Calu3 (cell line): Measurements from ENCODE around the gene DYNC1I1. TPM values are rescaled to one million over a fixed set of nuclear protein-coding genes. Genes with fewer than 3 reads are reported as not detected.

Experiments used
- BruUV-seq: library from RNA; stranded (reverse); fragments of 400-500 nt; replicated peaks from 2 replicates; lab custom pipeline; 2021; lab: Mats Ljungman, UMichigan
- CTCF ChIA-PET: fragments of 300-600 bp; sonication (Branson Sonifier 250); formaldehyde crosslinking; loops from one replicate; lab custom pipeline; 2022; ENCODE audit warnings: antibody characterized with exemption; lab: Charles Lee
- DNase-seq: peaks from one replicate; pipeline ENCODE4 v3.0.0; 2022
- H3K27ac Mint-ChIP-seq: one replicate; pipeline ENCODE4 v1.8.0; 2022; ENCODE audit warnings: mixed read lengths; ENCODE audit not compliant: unreplicated experiment
- H3K27me3 Mint-ChIP-seq: one replicate; pipeline ENCODE4 v1.8.0; 2022; ENCODE audit warnings: mixed read lengths; ENCODE audit not compliant: unreplicated experiment
- H3K36me3 Mint-ChIP-seq: one replicate; pipeline ENCODE4 v1.8.0; 2022; ENCODE audit warnings: mild to moderate bottlenecking, moderate library complexity, mixed read lengths; ENCODE audit not compliant: insufficient read depth, unreplicated experiment
- H3K4me1 Mint-ChIP-seq: one replicate; pipeline ENCODE4 v1.8.0; 2022; ENCODE audit warnings: mild to moderate bottlenecking, low read depth, mixed read lengths; ENCODE audit not compliant: unreplicated experiment
- H3K4me3 Mint-ChIP-seq: one replicate; pipeline ENCODE4 v1.8.0; 2022; ENCODE audit warnings: mild to moderate bottlenecking, low read depth, moderate library complexity, mixed read lengths; ENCODE audit not compliant: unreplicated experiment
- H3K9me3 Mint-ChIP-seq: one replicate; pipeline ENCODE4 v1.8.0; 2022; ENCODE audit warnings: low read depth, mixed read lengths; ENCODE audit not compliant: unreplicated experiment
- intact Hi-C: fragments of 100-400 bp; cut with micrococcal nuclease; formaldehyde crosslinking; loops from one replicate; pipeline ENCODE4 v1.10.0; 2022; ENCODE audit not compliant: unreplicated experiment
- total RNA-seq: library from RNA; stranded (reverse); gene quantifications from 2 replicates; pipeline ENCODE4 v1.2.3, GENCODE V29; 2022
- TF ChIP-seq, protein P1 (sequence below): fragments of 200-600 bp; IDR thresholded peaks from one replicate; pipeline ENCODE4 v1.8.0; 2022; ENCODE audit warnings: antibody characterized with exemption; ENCODE audit not compliant: unreplicated experiment

The DYNC1I1 gene
- total RNA-seq, 1 experiment from 2014 or later, result 0.73 TPM

- Mint-ChIP-seq H3K4me3 (no peak overlapping the region), H3K4me1 (no peaks in the 10 kb centered on the region), H3K9me3 (no peaks in the 10 kb centered on the region), H3K36me3 (no peaks in the 10 kb centered on the region), H3K27ac (no peak overlapping the region), H3K27me3 (no peaks in the 10 kb centered on the region)
- CTCF ChIA-PET, result no interaction called here
- TF ChIP-seq, protein P1, sequence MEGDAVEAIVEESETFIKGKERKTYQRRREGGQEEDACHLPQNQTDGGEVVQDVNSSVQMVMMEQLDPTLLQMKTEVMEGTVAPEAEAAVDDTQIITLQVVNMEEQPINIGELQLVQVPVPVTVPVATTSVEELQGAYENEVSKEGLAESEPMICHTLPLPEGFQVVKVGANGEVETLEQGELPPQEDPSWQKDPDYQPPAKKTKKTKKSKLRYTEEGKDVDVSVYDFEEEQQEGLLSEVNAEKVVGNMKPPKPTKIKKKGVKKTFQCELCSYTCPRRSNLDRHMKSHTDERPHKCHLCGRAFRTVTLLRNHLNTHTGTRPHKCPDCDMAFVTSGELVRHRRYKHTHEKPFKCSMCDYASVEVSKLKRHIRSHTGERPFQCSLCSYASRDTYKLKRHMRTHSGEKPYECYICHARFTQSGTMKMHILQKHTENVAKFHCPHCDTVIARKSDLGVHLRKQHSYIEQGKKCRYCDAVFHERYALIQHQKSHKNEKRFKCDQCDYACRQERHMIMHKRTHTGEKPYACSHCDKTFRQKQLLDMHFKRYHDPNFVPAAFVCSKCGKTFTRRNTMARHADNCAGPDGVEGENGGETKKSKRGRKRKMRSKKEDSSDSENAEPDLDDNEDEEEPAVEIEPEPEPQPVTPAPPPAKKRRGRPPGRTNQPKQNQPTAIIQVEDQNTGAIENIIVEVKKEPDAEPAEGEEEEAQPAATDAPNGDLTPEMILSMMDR, result no peak
- DNase-seq, result no peak
- intact Hi-C loops, result no loop called here
- BruUV-seq, result no TSS peak
These were observed 223.8 kb downstream of the DYNC1I1 start for GRCh38 chr7:95996174-95996573.

DNA sequence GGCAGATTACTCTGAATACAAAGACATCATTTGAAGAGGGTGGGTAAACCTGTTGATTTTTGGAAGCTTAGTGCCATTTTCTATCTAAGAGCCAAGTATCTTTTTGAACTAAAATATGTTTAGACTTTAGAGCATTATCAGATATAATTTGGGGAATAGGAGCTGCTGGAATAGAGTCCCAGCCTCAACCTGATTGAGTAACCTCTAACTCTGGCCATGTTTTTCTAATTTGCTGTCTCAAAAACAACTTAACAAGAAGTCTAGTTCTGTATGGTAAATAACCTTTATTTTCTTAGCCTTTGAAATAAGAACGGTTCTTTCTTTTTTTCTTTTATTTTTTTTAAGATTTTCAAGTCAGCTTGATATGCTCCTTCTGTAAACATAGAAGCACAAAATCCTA is 224.5 kb downstream of the DYNC1I1 start:
- no peaks in the 10 kb centered on the region for H3K4me1 Mint-ChIP-seq
- no peaks in the 10 kb centered on the region for H3K27me3 Mint-ChIP-seq
- CTCF ChIA-PET, result no interaction called here
- BruUV-seq, result no TSS peak
- H3K4me3 Mint-ChIP-seq, result no peak overlapping the region
- DNase-seq, result no peak
- H3K36me3 Mint-ChIP-seq, result no peaks in the 10 kb centered on the region
- TF ChIP-seq, protein P1, result no peak
- no peaks in the 10 kb centered on the region for H3K9me3 Mint-ChIP-seq
- no peak overlapping the region for H3K27ac Mint-ChIP-seq
- intact Hi-C loops, result no loop called here

DNA sequence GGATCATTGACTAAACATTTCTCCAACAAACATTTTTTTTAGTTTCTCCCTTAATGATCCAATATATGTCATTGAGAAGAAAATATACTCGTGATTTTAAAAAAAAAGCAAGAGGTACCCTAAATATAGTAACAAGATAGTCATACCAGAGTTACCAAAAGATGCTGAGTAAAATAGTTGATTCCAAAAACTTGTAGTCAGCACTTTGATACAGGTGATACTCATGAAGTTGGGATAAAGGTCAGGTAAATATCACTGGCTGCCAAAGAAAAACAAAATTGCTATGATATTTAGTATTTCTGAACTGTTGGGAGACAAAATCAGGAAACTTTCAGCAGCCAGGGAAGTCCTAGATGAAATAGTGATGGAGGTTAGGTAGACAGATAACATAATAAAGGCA is 225.3 kb downstream of the DYNC1I1 start:
- intact Hi-C loops, result no loop called here
- Mint-ChIP-seq H3K36me3 (no peaks in the 10 kb centered on the region), H3K9me3 (no peaks in the 10 kb centered on the region), H3K4me1 (no peaks in the 10 kb centered on the region), H3K27me3 (no peaks in the 10 kb centered on the region), H3K27ac (no peak overlapping the region), H3K4me3 (no peak overlapping the region)
- CTCF ChIA-PET, result no interaction called here
- TF ChIP-seq, protein P1, result no peak
- no peak for DNase-seq
- no TSS peak for BruUV-seq

GRCh38 chr7:95999481-95999880 is 227.1 kb downstream of the DYNC1I1 start:
- no TSS peak for BruUV-seq
- Mint-ChIP-seq H3K9me3 (no peaks in the 10 kb centered on the region), H3K4me1 (no peaks in the 10 kb centered on the region), H3K27me3 (no peaks in the 10 kb centered on the region), H3K4me3 (no peak overlapping the region), H3K27ac (no peak overlapping the region), H3K36me3 (no peaks in the 10 kb centered on the region)
- TF ChIP-seq, protein P1, result no peak
- no peak for DNase-seq
- intact Hi-C loops, result no loop called here
- CTCF ChIA-PET, result interaction anchor here (0.5 kb wide), 1 partner anchor 31 kb away, joined by 3 read pairs; no protein-coding TSS in a partner anchor
